ENCODE measurements around the gene ENHO. TPM values are rescaled to one million over a fixed set of nuclear protein-coding genes. Genes with fewer than 3 reads are reported as not detected.

Gene ENHO
- total RNA-seq, 2 donors from 2014 or later, result 0.56 to 0.60 TPM

- DNase-seq (no peak), ATAC-seq (no peak)
- intact Hi-C loops (cut with DNase I), result no loop called here
Observed at GRCh38 chr9:34556949-34557348, 34.2 kb upstream of the ENHO start.

GRCh38 chr9:34555936-34556525 lies 33.2 kb upstream of the ENHO start:
- ATAC-seq (no peak), DNase-seq (no peak)
- intact Hi-C loops (cut with DNase I), result no loop called here

GRCh38 chr9:34555500-34555899 lies 32.7 kb upstream of the ENHO start:
- ATAC-seq (no peak), DNase-seq (peak; percentile 19)
- intact Hi-C loops (cut with DNase I), result no loop called here

GRCh38 chr9:34555002-34555348 lies 32.2 kb upstream of the ENHO start:
- DNase-seq, result peak; percentile 23
- ATAC-seq, result no peak

GRCh38 chr9:34554211-34555001 lies 31.6 kb upstream of the ENHO start:
- peak; percentile 20 for DNase-seq
- no peak for ATAC-seq
- intact Hi-C loops (cut with DNase I), result no loop called here

More at GRCh38 chr9:34555002-34555348, 32.2 kb upstream of the ENHO start:
- intact Hi-C loops (cut with DNase I), result no loop called here

- intact Hi-C loops (cut with DNase I), result loop anchor here in 1 of 2 donors (2.0 kb wide), 1 partner anchor 37 kb away; no protein-coding TSS in a partner anchor
- peak; percentile 20 for DNase-seq
- no peak for ATAC-seq
Observed at GRCh38 chr9:34553511-34554021, 30.8 kb upstream of the ENHO start.

GRCh38 chr9:34552986-34553385 lies 30.2 kb upstream of the ENHO start:
- intact Hi-C loops (cut with DNase I), result loop anchor here in 1 of 2 donors (2.0 kb wide), 1 partner anchor 38 kb away; no protein-coding TSS in a partner anchor
- ATAC-seq, result no peak
- DNase-seq, result no peak

GRCh38 chr9:34552606-34552981 lies 29.8 kb upstream of the ENHO start:
- intact Hi-C loops (cut with DNase I), result loop anchor here in 1 of 2 donors (2.0 kb wide), 1 partner anchor 38 kb away; no protein-coding TSS in a partner anchor
- DNase-seq (no peak), ATAC-seq (no peak)

- intact Hi-C loops (cut with DNase I), result loop anchor here in 1 of 2 donors (2.0 kb wide), 1 partner anchor 39 kb away; no protein-coding TSS in a partner anchor
- DNase-seq (peak; percentile 10), ATAC-seq (no peak)
Observed at GRCh38 chr9:34551751-34552605, 29.2 kb upstream of the ENHO start.

- peak; percentile 18 for DNase-seq
- intact Hi-C loops (cut with DNase I), result no loop called here
- ATAC-seq, result no peak
Observed at GRCh38 chr9:34550681-34551270, 28.0 kb upstream of the ENHO start.

GRCh38 chr9:34550016-34550680 lies 27.4 kb upstream of the ENHO start:
- ATAC-seq, result no peak
- intact Hi-C loops (cut with DNase I), result no loop called here
- no peak for DNase-seq

- ATAC-seq, result no peak
- intact Hi-C loops (cut with DNase I), result loop anchor here in 1 of 2 donors (5.0 kb wide), 1 partner anchor 112 kb away; no protein-coding TSS in a partner anchor
Observed at GRCh38 chr9:34549407-34549732, 26.6 kb upstream of the ENHO start.

GRCh38 chr9:34547960-34548611 lies 25.3 kb upstream of the ENHO start:
- ATAC-seq (peak; percentile 90 to 93), DNase-seq (peak; percentile 81)
- intact Hi-C loops (cut with DNase I), result loop anchor here in 1 of 2 donors (1.0 to 5.0 kb wide), 2 partner anchors 43 to 111 kb away; no protein-coding TSS in a partner anchor

More at GRCh38 chr9:34549407-34549732, 26.6 kb upstream of the ENHO start:
- no peak for DNase-seq

GRCh38 chr9:34546834-34547827 lies 24.3 kb upstream of the ENHO start:
- intact Hi-C loops (cut with DNase I), result loop anchor here in 1 of 2 donors (5.0 kb wide), 1 partner anchor 110 kb away; no protein-coding TSS in a partner anchor
- peak; percentile 67 for DNase-seq
- peak; percentile 46 to 76 for ATAC-seq

GRCh38 chr9:34546102-34546833 lies 23.5 kb upstream of the ENHO start:
- DNase-seq, result no peak
- ATAC-seq, result no peak
- intact Hi-C loops (cut with DNase I), result loop anchor here in 1 of 2 donors (5.0 kb wide), 1 partner anchor 109 kb away; no protein-coding TSS in a partner anchor

GRCh38 chr9:34545497-34545896 lies 22.7 kb upstream of the ENHO start:
- DNase-seq (no peak), ATAC-seq (no peak)
- intact Hi-C loops (cut with DNase I), result loop anchor here in 1 of 2 donors (5.0 kb wide), 1 partner anchor 108 kb away; no protein-coding TSS in a partner anchor

Measured in left cardiac atrium (tissue), 4 donors.